ENCODE results near the gene GMPS.
"Not testable (repeated sequence)": the region's sequence is repeated elsewhere in the genome, so short reads cannot be mapped to it uniquely, and the experiment has no call there.

GMPS gene

DNA sequence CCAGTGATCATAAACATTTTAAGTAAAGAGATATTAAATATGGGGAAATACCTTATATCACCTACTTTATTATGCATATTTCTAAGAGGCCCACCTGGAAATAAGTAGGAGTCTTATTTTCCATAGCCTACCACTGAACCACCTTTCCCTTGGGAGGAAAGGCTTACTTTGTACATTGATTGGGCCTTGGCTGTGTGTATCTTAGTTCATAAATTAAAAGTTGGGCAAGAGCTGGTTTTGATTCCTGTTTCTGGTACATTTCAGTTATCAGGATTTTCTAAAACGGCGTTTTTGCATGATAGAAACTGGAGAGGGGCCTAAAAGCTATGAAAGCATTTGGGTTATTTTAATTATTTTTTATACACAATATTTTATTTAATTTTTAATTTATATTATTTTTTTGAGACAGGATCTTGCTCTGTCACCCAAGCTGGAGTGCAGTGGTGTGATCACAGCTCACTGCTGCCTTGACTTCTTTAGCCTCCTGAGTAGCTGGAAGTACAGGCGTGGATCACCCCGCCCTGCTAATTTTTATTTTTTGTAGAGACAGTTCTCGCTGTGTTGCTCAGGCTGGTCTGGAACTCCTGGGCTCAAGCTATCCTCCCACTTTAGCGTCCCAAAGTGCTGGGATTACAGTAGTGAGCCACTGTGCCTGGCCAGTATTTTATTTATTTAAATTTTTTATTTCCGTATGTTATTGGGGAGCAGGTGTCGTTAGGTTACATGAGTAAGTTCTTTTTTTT lies 2.6 kb downstream of the GMPS start:
- DNase-seq = no peak

DNA sequence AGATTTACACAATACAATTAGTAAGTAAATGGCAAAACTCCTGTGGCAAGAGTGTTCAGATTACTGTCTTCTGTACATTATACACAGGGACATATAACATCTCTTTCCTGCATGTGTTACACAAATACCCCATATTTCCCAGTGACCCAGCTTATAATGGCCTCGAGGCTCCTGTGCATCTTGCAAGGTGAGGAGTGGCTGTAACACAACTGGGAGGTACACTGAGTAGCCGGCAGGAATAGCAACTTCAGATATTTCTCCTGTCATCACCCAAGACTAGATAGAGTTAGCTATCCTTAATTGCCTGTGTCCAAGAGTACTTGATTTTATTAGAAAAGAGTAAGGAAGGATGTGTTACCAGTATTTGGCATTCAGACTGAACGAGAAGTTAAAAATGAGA lies 5.6 kb downstream of the GMPS start:
- DNase-seq = no peak

GRCh38 chr3:155876503-155876902 lies 6.1 kb downstream of the GMPS start:
- DNase-seq = no peak

DNA sequence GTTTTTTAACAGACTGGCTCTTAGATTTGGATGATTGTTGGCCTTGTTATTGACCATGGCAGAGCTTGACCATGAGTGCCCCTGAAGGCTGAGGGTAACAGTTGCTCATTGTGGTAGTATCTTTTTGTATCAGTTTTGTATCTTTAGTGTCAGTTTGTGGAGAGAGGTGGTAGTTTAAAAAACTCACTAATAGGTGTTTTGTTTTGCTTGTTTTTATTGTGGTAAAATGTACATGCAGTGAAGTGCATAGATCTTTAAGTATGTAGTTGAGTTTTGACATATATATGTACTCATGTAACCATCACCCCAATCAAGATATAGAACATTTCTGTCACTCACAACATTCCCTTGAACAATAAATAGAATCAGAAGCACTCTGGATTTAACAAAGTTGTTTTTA lies 9.8 kb downstream of the GMPS start:
- no peak for DNase-seq

DNA sequence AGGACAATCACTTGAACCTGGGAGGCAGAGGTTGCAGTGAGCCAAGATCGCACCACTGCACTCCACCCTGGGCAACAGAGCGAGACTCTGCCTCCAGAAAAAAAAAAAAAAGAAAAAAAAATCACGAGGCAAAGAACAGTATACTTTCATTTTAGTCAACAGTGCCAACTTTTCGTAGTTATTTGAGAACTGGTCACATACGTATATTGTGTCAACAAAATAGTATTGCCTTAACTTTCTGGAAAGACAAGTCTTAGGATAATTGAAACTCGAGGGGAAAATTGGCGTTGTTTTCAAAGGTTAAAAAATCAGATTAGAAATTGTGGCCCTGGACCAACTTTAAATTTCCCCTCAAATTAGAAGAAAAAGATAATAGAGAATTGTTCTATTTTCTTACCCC lies 13.8 kb downstream of the GMPS start:
- no peak for DNase-seq

- no peak for DNase-seq
Measured at GRCh38 chr3:155885292-155885691, 14.8 kb downstream of the GMPS start.

GRCh38 chr3:155886348-155886747 lies 15.9 kb downstream of the GMPS start:
- not testable (repeated sequence) for DNase-seq

- DNase-seq = peak; percentile 3
Measured at GRCh38 chr3:155886915-155887314, 16.5 kb downstream of the GMPS start.

GRCh38 chr3:155889212-155889611 lies 18.8 kb downstream of the GMPS start:
- no peak for DNase-seq

GRCh38 chr3:155889952-155890351 lies 19.5 kb downstream of the GMPS start:
- DNase-seq = no peak

DNA sequence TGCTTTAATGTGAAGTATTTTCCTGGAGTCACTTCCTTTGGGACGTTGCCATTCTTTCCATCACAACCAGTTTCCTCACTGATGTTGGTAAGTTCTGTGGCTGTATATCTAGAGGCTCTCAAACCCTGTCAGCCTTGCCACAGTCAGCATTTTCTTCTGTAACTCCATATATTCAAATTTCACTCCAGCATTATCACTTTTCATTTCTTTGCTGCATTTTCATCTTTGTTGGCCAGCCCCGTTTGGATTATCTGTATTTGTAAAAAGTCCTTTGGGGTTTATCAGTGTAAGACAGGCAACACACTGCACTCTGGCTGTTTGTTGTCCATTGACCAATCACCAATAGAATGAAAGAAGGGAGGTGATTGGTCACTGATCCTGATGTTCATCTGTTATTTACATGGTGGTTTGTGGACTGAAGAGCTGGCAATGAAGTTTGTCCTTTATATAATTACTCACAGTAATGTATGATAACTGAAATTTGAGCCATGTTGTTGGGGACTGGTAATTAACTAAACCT lies 20.3 kb downstream of the GMPS start:
- peak; percentile 43 for DNase-seq

DNA sequence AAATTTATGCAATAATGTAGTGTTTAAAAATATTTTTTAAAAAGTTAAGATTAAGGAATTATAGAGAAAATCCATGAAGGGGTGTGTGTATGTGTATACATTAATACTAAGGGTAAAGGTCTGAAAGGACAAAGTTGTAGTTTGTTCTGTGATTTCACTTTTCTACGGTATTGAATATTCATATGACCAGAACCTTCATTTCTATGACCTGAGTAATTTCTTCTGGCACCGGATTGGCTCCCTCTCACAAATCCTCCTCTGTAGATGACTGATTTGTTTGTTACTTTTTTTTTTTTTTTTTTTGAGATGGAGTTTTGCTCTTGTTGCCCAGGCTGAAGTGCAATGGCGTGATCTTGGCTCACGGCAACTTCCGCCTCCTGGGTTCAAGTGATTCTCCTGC lies 20.9 kb downstream of the GMPS start:
- DNase-seq = no peak

GRCh38 chr3:155895379-155895900 lies 25.0 kb downstream of the GMPS start:
- no peak for DNase-seq

DNA sequence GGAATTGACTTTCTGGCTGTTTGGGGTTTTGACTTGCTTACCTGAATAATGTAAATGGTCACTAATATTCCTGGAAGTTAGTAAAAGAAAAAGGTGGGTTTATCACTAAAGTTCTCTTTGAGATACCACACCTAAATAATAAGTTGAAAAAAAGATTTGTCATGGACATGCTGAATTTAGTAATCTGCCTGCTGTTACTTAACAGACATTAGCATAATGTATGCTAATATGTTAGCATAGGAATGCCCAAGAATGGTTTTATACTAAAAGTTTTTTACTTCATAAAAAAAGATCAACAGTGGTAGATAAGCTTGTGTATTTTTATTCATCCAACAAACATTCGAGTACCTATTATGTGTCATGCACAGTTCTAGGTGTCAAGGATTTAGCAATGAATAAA lies 36.5 kb downstream of the GMPS start:
- DNase-seq = no peak

DNA sequence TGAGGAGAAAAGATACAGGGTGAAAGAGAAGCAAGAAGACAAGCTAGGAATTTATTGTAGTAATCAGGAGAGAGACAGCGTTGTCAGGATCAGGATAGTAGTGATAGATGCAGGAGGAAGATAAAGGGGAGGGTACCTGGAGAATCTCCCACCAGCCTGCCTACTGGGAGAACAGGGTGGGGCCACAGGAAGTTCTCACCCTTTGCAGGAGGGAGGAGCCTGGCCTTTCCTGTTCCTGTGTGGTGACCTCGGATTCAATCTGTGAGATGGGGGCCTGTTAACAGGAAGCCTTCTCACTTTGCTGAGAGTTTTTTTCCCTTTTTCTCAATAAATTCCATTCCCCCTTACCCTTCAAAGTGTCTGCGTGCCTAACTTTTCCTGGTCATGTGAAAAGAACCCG lies 37.6 kb downstream of the GMPS start:
- DNase-seq = no peak

DNA sequence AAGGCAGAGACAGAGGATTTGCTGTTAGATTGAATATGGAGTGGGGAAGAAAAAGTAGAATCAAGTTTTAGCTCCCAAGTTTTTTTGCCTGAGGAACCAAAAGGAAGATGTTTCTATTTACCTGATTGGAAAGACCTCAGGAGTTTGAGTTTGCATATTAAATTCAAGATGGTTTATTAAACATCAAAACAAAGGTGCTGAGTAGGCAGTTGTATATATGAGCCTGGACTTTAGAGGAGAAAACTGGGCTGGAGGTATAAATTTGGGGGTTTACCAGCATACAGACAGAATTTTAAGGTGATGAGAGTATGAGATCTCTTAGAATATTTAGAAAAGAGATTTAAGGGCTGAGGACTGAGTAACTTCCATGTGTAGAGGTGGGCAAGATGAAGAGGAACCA lies 38.2 kb downstream of the GMPS start:
- DNase-seq = no peak

DNA sequence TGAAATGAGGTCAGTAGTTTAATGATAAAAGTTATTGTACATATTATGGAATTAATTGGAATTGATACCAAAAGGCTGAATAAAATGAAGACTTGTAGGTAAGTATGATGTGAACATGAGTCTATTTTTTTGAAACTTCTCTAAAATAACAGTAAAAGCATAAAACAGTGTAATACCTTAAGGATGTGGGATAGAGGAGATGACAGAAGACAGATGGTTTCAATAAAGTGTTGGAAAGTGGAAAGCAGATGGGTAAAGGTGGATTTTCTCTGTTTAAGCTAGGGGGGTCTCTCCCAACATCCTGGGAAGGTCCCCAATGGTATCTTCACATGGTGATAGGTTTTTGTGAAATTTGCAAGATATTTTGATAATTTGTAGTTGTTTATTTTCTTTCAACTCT lies 41.6 kb downstream of the GMPS start:
- DNase-seq = peak; percentile 4

- DNase-seq = peak; percentile 65
Measured at GRCh38 chr3:155912579-155913190, 42.2 kb downstream of the GMPS start.

- DNase-seq = no peak
Measured at GRCh38 chr3:155917781-155918180, 47.3 kb downstream of the GMPS start.

DNA sequence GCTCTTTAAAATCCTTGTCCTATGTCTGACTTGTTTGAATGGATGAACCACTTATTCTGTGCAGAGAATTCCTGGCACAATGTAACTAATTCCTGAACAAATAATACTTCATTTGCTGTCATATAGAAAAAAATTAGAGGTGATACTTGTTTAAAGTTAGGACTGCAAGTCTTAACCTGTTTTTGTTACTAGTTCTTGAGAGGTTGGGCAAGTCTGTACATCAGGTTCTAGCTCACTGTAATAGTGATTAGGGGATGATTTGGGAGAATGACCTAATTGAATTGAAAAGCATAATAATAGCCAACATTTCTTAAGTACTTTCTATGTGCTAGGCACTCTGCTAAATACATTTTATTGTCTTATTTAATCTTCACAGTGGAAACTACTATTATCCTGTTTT lies 49.3 kb downstream of the GMPS start:
- no peak for DNase-seq

GRCh38 chr3:155921486-155921885 lies 51.0 kb downstream of the GMPS start:
- DNase-seq = no peak

GRCh38 chr3:155934230-155934629 lies 63.8 kb downstream of the GMPS start:
- DNase-seq = peak; percentile 6

- no peak for DNase-seq
Measured at GRCh38 chr3:155938409-155938808, 68.0 kb downstream of the GMPS start.

DNA sequence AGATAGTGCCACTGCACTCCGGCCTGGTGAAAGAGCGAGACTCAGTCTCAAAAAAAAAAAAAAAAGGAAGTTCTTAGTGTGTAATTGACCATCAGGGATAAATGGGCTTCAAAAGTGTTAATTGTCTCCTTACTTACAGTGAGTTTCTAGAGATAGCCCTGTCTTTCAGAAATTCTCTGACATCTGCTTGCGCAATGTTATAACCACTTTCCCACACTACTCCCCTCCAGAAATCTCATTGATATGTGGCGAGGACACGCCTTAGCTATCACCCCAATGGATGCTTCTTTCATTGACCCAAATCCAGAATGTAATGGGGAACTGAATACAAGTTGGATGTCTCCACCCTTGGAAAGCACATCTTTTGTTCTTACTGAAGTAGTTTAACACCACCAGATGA lies 70.9 kb downstream of the GMPS start:
- no peak for DNase-seq

Measured in fibroblast of upper back skin (primary cell).